Measurements from ENCODE around the gene RDH12.

DNA sequence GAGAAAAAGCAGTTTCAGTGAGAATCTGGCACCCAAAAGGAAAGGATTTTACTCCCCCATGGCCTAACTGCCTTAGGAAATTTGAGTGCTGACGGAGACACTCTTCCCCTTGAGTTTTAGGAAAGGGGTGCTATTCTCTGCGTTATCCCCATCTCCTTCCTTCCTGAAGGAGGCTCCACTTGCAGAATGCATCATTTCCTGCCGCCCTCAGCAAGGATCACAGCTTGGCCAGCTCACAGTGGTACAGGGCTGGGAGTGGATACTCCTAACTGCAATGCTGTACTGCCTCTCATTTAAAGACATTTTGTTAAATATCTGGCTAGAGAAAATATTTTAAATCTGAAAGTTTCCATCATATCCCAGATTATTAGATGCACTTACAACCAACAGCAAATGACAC is 33.0 kb downstream of the RDH12 start:
- no peak for TF ChIP-seq EZH2 (IDR thresholded peaks at IDR 0.05; ENCODE audit: borderline replicate concordance, low read depth, low read length, poor library complexity, severe bottlenecking)
- TF ChIP-seq, protein P1, sequence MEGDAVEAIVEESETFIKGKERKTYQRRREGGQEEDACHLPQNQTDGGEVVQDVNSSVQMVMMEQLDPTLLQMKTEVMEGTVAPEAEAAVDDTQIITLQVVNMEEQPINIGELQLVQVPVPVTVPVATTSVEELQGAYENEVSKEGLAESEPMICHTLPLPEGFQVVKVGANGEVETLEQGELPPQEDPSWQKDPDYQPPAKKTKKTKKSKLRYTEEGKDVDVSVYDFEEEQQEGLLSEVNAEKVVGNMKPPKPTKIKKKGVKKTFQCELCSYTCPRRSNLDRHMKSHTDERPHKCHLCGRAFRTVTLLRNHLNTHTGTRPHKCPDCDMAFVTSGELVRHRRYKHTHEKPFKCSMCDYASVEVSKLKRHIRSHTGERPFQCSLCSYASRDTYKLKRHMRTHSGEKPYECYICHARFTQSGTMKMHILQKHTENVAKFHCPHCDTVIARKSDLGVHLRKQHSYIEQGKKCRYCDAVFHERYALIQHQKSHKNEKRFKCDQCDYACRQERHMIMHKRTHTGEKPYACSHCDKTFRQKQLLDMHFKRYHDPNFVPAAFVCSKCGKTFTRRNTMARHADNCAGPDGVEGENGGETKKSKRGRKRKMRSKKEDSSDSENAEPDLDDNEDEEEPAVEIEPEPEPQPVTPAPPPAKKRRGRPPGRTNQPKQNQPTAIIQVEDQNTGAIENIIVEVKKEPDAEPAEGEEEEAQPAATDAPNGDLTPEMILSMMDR (conservative IDR thresholded peaks at IDR 0.05; ENCODE audit: low read depth, low read length) = no peak

Data from A673 (cell line).